Left ventricle myocardium inferior (tissue), 1 donor: ENCODE results near the gene ITGA2B. TPM values are rescaled to one million over a fixed set of nuclear protein-coding genes. Genes with fewer than 3 reads are reported as not detected.

Experiments
- DNase-seq: peaks from one replicate; pipeline ENCODE4 v3.0.0-alpha.2; 2020
- H3K27ac ChIP-seq: fragments of 200-600 bp; replicated peaks from 2 replicates; pipeline ENCODE4 v1.8.0; 2021
- H3K27me3 ChIP-seq: fragments of 200-600 bp; 2 replicates; pipeline ENCODE4 v1.8.0; 2021; ENCODE audit warnings: low read depth
- H3K36me3 ChIP-seq: fragments of 200-600 bp; 2 replicates; pipeline ENCODE4 v1.8.0; 2021
- H3K4me1 ChIP-seq: fragments of 200-600 bp; 2 replicates; pipeline ENCODE4 v1.8.0; 2021
- H3K4me3 ChIP-seq: fragments of 200-600 bp; 2 replicates; pipeline ENCODE4 v1.8.0; 2021; ENCODE audit warnings: mild to moderate bottlenecking, moderate library complexity
- H3K9me3 ChIP-seq: fragments of 200-600 bp; replicated peaks from 2 replicates; pipeline ENCODE4 v1.8.0; 2021
- CTCF ChIP-seq: fragments of 200-600 bp; IDR thresholded peaks from 2 replicates; pipeline ENCODE4 v1.8.0; 2021; ENCODE audit warnings: antibody characterized with exemption, mild to moderate bottlenecking, borderline replicate concordance
- intact Hi-C: fragments of 100-400 bp; cut with micrococcal nuclease; formaldehyde crosslinking; loops from one replicate; pipeline ENCODE4 v1.11.0; 2022
- total RNA-seq: library from RNA; stranded (reverse); fragmentation: NEBNext Ultra II Directional; extraction: Animal tissue kit (Norgen Biotek cat#: 25700); gene quantifications from one replicate; pipeline ENCODE4 v1.2.1, GENCODE V29; 2021
- donor health status: DM: no; HTN: yes; CAD: no; lungs with severe emphysema.

ITGA2B gene
- total RNA-seq, 1 donor from 2014 or later: 0.91 TPM

GRCh38 chr17:44327715-44328449, 61.6 kb downstream of the ITGA2B start:
- H3K27ac ChIP-seq: peak overlapping the region; percentile 96
- H3K4me1 ChIP-seq: peaks cover 50% of the 10 kb centered on the region
- H3K4me3 ChIP-seq: no peak overlapping the region
- no peaks in the 10 kb centered on the region for H3K36me3 ChIP-seq
- DNase-seq: no peak
- H3K27me3 ChIP-seq: no peaks in the 10 kb centered on the region
- TF ChIP-seq CTCF: no peak
- intact Hi-C loops: no loop called here
- H3K9me3 ChIP-seq: no peaks in the 10 kb centered on the region

- H3K27ac ChIP-seq: peak overlapping the region; percentile 96
- intact Hi-C loops: no loop called here
- H3K36me3 ChIP-seq: peaks cover 7% of the 10 kb centered on the region
- peak; percentile 96 for DNase-seq
- H3K4me1 ChIP-seq: peaks cover 53% of the 10 kb centered on the region
- peak overlapping the region; percentile 92 for H3K4me3 ChIP-seq
- no peaks in the 10 kb centered on the region for H3K9me3 ChIP-seq
- no peaks in the 10 kb centered on the region for H3K27me3 ChIP-seq
- no peak for TF ChIP-seq CTCF
These were observed 62.5 kb downstream of the ITGA2B start for GRCh38 chr17:44326861-44327444.

GRCh38 chr17:44324571-44325275, 64.7 kb downstream of the ITGA2B start, which contains the start of gene SLC25A39:
TSS of gene SLC25A39 (minus strand) at chr17:44324823. CDS start at chr17:44323562, 1,261 bp downstream.
- peak; percentile 95 for DNase-seq
- no peak for TF ChIP-seq CTCF
- Histone ChIP-seq H3K27ac (peak within 1 kb of the TSS; percentile 96), H3K27me3 (no peaks in the 10 kb centered on the region), H3K9me3 (no peaks in the 10 kb centered on the region), H3K4me1 (peaks cover 42% of the 10 kb centered on the region), H3K4me3 (peak within 1 kb of the TSS; percentile 92), H3K36me3 (peaks cover 30% of the 10 kb centered on the region)
- intact Hi-C loops: no loop called here

- Histone ChIP-seq H3K27ac (peak overlapping the region; percentile 96), H3K36me3 (peaks cover 35% of the 10 kb centered on the region), H3K9me3 (no peaks in the 10 kb centered on the region), H3K4me3 (peak overlapping the region; percentile 92), H3K4me1 (peaks cover 42% of the 10 kb centered on the region), H3K27me3 (no peaks in the 10 kb centered on the region)
- TF ChIP-seq CTCF: no peak
- no peak for DNase-seq
- intact Hi-C loops: no loop called here
These were observed 65.3 kb downstream of the ITGA2B start for GRCh38 chr17:44324092-44324570.

GRCh38 chr17:44323359-44324091, 65.9 kb downstream of the ITGA2B start:
- Histone ChIP-seq H3K4me1 (peaks cover 42% of the 10 kb centered on the region), H3K4me3 (peak overlapping the region; percentile 92), H3K36me3 (peaks cover 35% of the 10 kb centered on the region), H3K9me3 (no peaks in the 10 kb centered on the region), H3K27ac (no peak overlapping the region), H3K27me3 (no peaks in the 10 kb centered on the region)
- no peak for DNase-seq
- intact Hi-C loops: no loop called here
- no peak for TF ChIP-seq CTCF
